ENCODE measurements around the gene FZD7. TPM values are rescaled to one million over a fixed set of nuclear protein-coding genes. Genes with fewer than 3 reads are reported as not detected.

Gene FZD7
- total RNA-seq, 1 donor from 2014 or later, result 1.1 TPM

DNA sequence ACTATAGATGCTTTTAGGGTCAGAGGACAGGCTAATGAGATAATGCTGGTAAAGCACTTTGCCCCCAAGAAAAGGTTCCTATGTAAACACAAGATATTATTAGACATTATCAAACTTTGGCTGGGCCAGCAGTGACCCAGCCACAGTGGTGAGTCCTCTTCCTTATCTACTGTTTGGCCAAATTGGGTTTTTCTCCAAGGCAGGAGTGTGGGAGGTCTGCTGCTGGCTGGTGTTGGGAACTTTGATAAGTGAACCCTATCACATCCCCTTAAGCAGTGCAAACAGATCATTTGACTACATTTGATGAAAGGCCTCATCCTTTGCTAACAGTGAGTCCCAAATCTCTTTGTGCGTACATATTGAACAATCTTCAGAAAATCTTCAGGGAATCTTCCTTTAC, 16.2 kb downstream of the FZD7 start:
- Mint-ChIP-seq H3K4me3 (ENCODE audit: low read depth) (no peak overlapping the region), H3K36me3 (ENCODE audit: low read depth) (no peaks in the 10 kb centered on the region), H3K27me3 (ENCODE audit: low read depth) (peaks cover 32% of the 10 kb centered on the region), H3K4me1 (ENCODE audit: low read depth) (no peaks in the 10 kb centered on the region), H3K9me3 (no peaks in the 10 kb centered on the region), H3K27ac (no peak overlapping the region)
- intact Hi-C loops (cut with micrococcal nuclease), result no loop called here
- no peak for DNase-seq (ENCODE audit: low spot score)

DNA sequence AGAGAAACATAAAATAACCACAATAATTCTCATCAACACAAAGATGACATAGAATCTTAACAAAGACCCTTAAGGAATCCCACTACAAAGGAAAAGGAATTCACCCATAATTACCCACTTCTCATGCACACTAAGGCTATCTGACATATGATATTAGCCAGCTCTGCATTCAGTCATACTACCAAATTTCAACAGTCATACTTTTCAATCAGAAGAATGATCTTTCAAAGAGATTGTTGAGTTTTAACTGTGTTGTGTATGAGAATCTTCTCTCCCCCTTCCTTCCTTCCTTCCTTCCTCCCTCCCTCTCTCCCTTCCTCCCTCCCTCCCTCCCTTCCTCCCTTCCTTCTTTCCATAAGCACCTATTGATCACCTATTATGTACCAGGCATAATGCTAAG, 17.0 kb downstream of the FZD7 start:
- H3K27me3 Mint-ChIP-seq (ENCODE audit: low read depth), result peaks cover 30% of the 10 kb centered on the region

DNA sequence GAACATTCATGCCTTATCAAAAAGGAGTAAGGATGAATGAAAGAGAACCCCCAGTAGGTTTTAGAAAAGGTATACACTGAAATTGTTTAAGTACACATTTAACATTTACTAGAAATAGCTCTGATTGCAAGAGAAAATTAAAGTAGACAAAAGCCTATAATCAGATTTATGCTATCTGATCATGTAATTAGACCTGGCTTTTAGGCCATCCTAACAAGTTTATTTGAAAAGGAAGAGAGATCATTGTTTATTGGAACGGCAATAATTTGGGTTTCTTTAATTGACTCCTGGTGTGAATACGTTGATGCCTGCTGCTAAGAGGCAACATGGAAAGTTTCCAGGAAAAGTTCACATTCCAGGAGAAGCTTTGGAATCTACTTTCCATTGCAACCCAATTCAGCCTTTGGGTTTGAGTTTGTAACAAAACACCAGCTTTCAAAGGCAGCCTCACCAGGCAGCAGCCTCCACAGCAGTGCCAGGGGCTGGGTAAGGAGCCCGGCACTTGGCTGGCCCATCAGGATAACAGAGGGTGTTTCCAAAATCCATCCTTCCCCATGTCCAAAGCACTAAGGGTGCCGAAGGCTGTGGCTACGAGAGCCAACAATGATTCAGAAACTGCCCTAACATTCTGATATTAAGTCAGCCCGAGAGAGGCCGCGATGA, 18.0 kb downstream of the FZD7 start:
- Mint-ChIP-seq H3K27ac (no peak overlapping the region), H3K4me3 (ENCODE audit: low read depth) (no peak overlapping the region), H3K36me3 (ENCODE audit: low read depth) (no peaks in the 10 kb centered on the region), H3K27me3 (ENCODE audit: low read depth) (peaks cover 27% of the 10 kb centered on the region), H3K9me3 (no peaks in the 10 kb centered on the region), H3K4me1 (ENCODE audit: low read depth) (no peaks in the 10 kb centered on the region)
- no peak for DNase-seq (ENCODE audit: low spot score)
- intact Hi-C loops (cut with micrococcal nuclease), result no loop called here

More for the DNA sequence above, 17.0 kb downstream of the FZD7 start:
- no peak for DNase-seq (ENCODE audit: low spot score)
- no peaks in the 10 kb centered on the region for H3K9me3 Mint-ChIP-seq
- H3K4me3 Mint-ChIP-seq (ENCODE audit: low read depth), result no peak overlapping the region
- H3K36me3 Mint-ChIP-seq (ENCODE audit: low read depth), result no peaks in the 10 kb centered on the region
- no peaks in the 10 kb centered on the region for H3K4me1 Mint-ChIP-seq (ENCODE audit: low read depth)
- intact Hi-C loops (cut with micrococcal nuclease), result no loop called here
- H3K27ac Mint-ChIP-seq, result no peak overlapping the region

DNA sequence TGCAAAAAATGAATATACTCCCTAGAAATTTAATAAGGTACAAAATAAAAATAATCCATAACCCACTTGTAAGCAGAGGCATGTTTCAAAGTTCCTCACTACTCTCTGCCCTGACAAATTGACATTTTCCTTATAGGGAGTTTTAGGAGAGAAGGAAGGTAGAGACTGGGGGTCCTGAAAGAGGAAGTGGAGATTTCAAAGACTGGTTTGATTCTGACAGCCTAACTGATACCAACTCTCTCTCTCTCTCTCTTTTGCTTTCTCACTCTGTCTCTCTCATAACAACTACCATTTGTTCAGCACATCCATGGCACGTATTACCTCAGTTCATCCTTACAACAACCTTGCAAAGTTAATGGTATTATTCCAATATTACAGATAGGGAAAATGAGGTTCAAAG, 18.6 kb downstream of the FZD7 start:
- Mint-ChIP-seq H3K9me3 (no peaks in the 10 kb centered on the region), H3K27ac (no peak overlapping the region), H3K27me3 (ENCODE audit: low read depth) (peaks cover 27% of the 10 kb centered on the region), H3K36me3 (ENCODE audit: low read depth) (no peaks in the 10 kb centered on the region), H3K4me3 (ENCODE audit: low read depth) (no peak overlapping the region), H3K4me1 (ENCODE audit: low read depth) (no peaks in the 10 kb centered on the region)
- intact Hi-C loops (cut with micrococcal nuclease), result no loop called here
- DNase-seq (ENCODE audit: low spot score), result no peak

DNA sequence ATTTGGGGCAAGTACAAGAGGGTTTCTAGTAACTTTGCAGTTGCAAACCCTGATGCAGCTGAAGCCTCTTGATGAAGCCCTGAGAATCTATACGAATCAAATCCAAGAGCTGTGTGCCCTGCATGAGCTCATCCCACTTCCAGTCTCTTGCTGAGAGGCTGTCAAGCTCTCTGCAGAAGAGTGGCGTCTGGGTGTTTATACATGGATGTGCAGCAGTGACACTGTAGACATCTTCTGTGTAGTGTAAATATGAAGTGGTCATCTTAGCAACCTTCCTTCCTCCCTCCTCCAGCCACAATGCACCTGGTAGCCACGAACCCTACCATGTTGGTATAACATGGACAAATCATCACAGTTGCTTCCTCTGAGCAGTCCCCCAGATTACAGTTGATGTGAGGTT, 21.0 kb downstream of the FZD7 start:
- H3K27me3 Mint-ChIP-seq (ENCODE audit: low read depth), result peaks cover 25% of the 10 kb centered on the region
- no peak overlapping the region for H3K27ac Mint-ChIP-seq
- intact Hi-C loops (cut with micrococcal nuclease), result no loop called here
- no peaks in the 10 kb centered on the region for H3K4me1 Mint-ChIP-seq (ENCODE audit: low read depth)
- no peak overlapping the region for H3K4me3 Mint-ChIP-seq (ENCODE audit: low read depth)
- no peak for DNase-seq (ENCODE audit: low spot score)
- no peaks in the 10 kb centered on the region for H3K9me3 Mint-ChIP-seq
- H3K36me3 Mint-ChIP-seq (ENCODE audit: low read depth), result no peaks in the 10 kb centered on the region

DNA sequence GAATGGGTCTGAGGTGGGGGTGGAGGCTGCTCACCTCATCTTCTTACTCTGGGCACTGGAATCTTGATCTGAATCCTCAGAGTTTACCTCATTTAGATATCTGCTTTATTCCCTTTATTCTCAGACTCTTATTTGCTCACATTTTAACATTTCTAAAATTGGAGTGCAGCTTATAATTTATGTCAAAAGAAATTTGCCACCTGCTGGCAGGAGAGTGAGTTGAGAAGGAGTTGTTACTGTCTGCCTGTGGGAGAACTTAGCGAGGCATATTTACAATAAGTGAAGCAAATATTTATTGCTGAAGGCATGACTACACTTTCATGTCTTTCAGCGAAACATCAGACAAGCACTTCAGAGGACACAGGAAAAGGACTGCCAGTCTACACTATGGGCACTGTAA, 23.0 kb downstream of the FZD7 start:
- H3K27ac Mint-ChIP-seq, result no peak overlapping the region
- no peaks in the 10 kb centered on the region for H3K4me1 Mint-ChIP-seq (ENCODE audit: low read depth)
- no peak overlapping the region for H3K4me3 Mint-ChIP-seq (ENCODE audit: low read depth)
- DNase-seq (ENCODE audit: low spot score), result no peak
- intact Hi-C loops (cut with micrococcal nuclease), result no loop called here
- H3K36me3 Mint-ChIP-seq (ENCODE audit: low read depth), result no peaks in the 10 kb centered on the region
- H3K9me3 Mint-ChIP-seq, result no peaks in the 10 kb centered on the region
- peaks cover 21% of the 10 kb centered on the region for H3K27me3 Mint-ChIP-seq (ENCODE audit: low read depth)

DNA sequence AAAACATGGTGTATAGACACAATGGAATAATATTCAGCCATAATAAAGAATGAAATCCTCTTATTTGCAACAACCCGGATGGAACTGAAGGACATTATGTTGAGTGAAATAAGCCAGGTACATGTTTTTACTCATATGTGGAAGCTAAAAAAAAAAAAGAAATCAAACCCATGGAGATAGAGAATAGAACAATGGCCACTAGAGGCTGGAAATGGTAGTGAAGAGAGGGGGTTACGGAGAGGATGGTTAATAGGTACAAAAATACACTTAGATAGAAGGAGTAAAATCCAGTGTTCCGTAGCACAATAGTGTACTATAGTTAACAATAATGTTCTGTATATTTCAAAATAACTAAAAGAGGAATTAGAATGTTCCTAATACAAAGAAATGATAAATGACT, 26.6 kb downstream of the FZD7 start:
- no peaks in the 10 kb centered on the region for H3K36me3 Mint-ChIP-seq (ENCODE audit: low read depth)
- H3K9me3 Mint-ChIP-seq, result no peaks in the 10 kb centered on the region
- H3K4me3 Mint-ChIP-seq (ENCODE audit: low read depth), result no peak overlapping the region
- no peak overlapping the region for H3K27ac Mint-ChIP-seq
- intact Hi-C loops (cut with micrococcal nuclease), result no loop called here
- peaks cover 17% of the 10 kb centered on the region for H3K27me3 Mint-ChIP-seq (ENCODE audit: low read depth)
- DNase-seq (ENCODE audit: low spot score), result no peak
- no peaks in the 10 kb centered on the region for H3K4me1 Mint-ChIP-seq (ENCODE audit: low read depth)

DNA sequence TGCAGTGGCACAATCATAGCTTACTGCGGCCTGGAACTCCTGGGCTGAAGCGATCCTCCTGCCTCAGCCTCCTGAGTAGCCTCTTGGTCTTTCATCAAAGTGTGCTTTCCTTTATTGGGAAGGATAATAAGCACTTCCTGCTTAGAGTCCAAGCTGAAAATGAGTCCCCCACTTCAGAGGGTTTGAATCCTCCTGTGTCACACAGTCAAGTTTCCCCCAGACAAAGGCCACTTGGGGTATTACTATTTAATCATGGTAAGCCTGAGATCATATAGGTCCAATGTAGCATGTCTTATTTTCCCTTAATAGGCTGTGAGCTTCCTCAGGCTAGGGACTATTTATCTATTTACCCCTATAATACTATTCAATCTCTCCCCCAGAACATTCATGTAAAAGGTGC, 28.0 kb downstream of the FZD7 start:
- no peaks in the 10 kb centered on the region for H3K9me3 Mint-ChIP-seq
- intact Hi-C loops (cut with micrococcal nuclease), result no loop called here
- H3K4me1 Mint-ChIP-seq (ENCODE audit: low read depth), result no peaks in the 10 kb centered on the region
- no peak overlapping the region for H3K4me3 Mint-ChIP-seq (ENCODE audit: low read depth)
- peaks cover 10% of the 10 kb centered on the region for H3K27me3 Mint-ChIP-seq (ENCODE audit: low read depth)
- no peak for DNase-seq (ENCODE audit: low spot score)
- H3K36me3 Mint-ChIP-seq (ENCODE audit: low read depth), result no peaks in the 10 kb centered on the region
- H3K27ac Mint-ChIP-seq, result no peak overlapping the region

DNA sequence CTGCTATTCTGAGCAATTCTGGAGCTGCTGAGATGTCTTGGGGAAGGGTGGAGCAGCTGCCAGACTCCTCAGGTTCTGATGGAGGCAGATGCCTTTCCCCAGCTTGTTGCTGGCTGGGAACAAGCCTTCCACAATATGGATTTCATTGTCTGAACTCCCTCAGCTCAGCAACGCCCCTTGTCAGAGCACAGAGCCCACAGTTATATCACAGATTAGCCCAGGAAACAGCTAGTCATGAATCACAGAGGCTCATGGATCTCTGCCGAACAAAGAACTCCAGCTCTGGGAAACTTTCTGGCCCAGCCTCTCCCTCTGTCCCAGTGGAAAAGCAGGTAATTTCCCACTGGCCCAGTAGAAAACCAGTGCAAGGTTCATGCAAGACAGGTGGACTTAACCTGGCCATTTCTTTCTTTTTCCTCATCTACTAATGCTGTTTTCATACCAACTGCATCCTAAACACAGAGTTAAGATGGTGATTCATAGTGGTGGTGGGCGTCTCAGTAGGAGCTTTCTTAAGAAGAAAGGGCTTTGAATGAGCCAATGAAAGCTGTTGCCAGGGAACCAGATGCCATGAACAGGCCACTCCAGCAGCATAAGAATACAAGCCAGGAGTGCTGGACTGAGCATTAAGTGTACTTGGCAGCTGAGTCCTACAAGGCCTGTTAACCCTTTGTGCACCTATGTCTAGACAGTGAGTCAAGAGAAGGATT, 30.7 kb downstream of the FZD7 start:
- H3K36me3 Mint-ChIP-seq (ENCODE audit: low read depth), result no peaks in the 10 kb centered on the region
- no peaks in the 10 kb centered on the region for H3K4me1 Mint-ChIP-seq (ENCODE audit: low read depth)
- intact Hi-C loops (cut with micrococcal nuclease), result no loop called here
- H3K27me3 Mint-ChIP-seq (ENCODE audit: low read depth), result peaks cover 9% of the 10 kb centered on the region
- H3K27ac Mint-ChIP-seq, result no peak overlapping the region
- H3K9me3 Mint-ChIP-seq, result no peaks in the 10 kb centered on the region
- no peak overlapping the region for H3K4me3 Mint-ChIP-seq (ENCODE audit: low read depth)
- DNase-seq (ENCODE audit: low spot score), result no peak

DNA sequence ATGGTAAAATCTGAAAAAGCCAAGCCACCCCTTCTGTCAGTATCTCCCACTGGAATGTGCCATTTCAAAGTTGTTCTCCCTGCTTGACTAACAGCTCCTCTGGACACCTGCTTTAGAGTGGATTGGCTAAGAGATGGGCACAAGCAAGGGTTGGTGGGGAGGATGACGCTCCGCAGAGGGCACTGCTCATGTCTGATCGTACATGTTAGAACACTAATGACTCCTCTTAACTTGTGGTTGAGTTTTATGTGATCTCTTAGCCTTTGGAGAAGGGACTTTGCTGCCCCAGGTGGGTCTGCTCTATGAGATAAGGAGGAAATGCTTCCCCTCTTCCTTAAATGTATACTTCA, 31.2 kb downstream of the FZD7 start:
- DNase-seq (ENCODE audit: low spot score), result no peak
- Mint-ChIP-seq H3K4me1 (ENCODE audit: low read depth) (no peaks in the 10 kb centered on the region), H3K4me3 (ENCODE audit: low read depth) (no peak overlapping the region), H3K27ac (no peak overlapping the region), H3K36me3 (ENCODE audit: low read depth) (no peaks in the 10 kb centered on the region), H3K27me3 (ENCODE audit: low read depth) (peaks cover 6% of the 10 kb centered on the region), H3K9me3 (no peaks in the 10 kb centered on the region)
- intact Hi-C loops (cut with micrococcal nuclease), result no loop called here

DNA sequence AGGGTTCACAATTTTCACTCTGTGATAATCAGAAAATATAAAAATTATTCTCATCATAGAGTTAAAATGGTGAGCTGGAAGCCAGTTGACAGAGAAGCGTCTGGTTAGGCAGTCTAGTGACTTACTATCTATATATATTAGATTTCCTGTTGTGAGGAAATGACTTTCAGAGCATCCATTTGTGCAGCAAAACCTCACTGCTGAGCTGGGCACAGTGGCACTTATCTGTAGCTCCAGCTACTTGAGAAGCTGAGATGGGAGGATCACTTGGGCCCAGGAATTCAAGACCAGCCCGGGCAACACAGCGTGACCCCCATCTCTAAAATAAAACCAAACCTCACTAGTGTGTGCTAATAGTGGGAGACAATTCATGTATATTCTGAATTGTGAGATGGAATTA, 32.2 kb downstream of the FZD7 start:
- intact Hi-C loops (cut with micrococcal nuclease), result no loop called here
- no peaks in the 10 kb centered on the region for H3K4me1 Mint-ChIP-seq (ENCODE audit: low read depth)
- no peak overlapping the region for H3K27ac Mint-ChIP-seq
- no peaks in the 10 kb centered on the region for H3K9me3 Mint-ChIP-seq
- DNase-seq (ENCODE audit: low spot score), result no peak
- no peaks in the 10 kb centered on the region for H3K36me3 Mint-ChIP-seq (ENCODE audit: low read depth)
- peaks cover 2% of the 10 kb centered on the region for H3K27me3 Mint-ChIP-seq (ENCODE audit: low read depth)
- H3K4me3 Mint-ChIP-seq (ENCODE audit: low read depth), result no peak overlapping the region

DNA sequence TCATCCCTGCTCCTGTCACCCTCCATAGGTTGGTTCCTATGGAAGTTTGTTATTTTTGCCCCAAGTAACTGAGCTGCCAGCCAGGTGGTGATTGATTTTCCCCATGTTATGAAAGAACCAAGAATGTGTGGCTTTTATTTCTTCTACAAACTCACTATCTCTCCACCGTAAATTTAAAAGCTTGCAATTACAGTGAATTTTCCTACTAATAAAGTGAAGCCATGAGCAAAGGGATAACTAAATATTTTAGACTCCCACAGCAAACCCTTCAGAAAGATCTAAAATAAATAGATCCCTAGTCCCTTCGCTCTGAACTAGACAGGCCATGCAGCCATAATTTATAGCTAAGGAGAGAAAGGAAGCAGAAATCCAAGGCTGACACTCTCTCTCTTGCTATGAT, 33.2 kb downstream of the FZD7 start:
- H3K36me3 Mint-ChIP-seq (ENCODE audit: low read depth), result no peaks in the 10 kb centered on the region
- no peak overlapping the region for H3K27ac Mint-ChIP-seq
- peaks cover 2% of the 10 kb centered on the region for H3K27me3 Mint-ChIP-seq (ENCODE audit: low read depth)
- H3K9me3 Mint-ChIP-seq, result no peaks in the 10 kb centered on the region
- H3K4me3 Mint-ChIP-seq (ENCODE audit: low read depth), result no peak overlapping the region
- DNase-seq (ENCODE audit: low spot score), result no peak
- intact Hi-C loops (cut with micrococcal nuclease), result no loop called here
- peaks cover 3% of the 10 kb centered on the region for H3K4me1 Mint-ChIP-seq (ENCODE audit: low read depth)

DNA sequence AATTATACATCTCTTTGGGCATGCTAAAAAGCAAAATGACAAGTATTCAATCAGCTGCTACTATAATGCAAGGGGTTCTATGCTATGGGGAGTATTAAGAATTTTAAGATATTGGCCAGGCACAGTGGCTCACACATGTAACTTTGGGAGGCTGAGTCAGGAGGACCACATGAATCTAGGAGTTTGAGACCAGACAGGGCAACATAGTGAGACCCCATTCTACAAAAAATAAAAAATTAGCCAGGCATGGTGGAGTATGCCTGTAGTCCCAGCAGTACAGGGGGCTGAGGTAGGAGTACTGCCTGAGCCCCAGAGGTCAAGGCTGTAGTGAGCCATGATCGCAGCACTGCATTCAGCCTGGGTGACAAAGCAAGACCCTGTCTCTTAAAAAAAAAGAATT, 33.9 kb downstream of the FZD7 start:
- Mint-ChIP-seq H3K36me3 (ENCODE audit: low read depth) (no peaks in the 10 kb centered on the region), H3K27me3 (ENCODE audit: low read depth) (no peaks in the 10 kb centered on the region), H3K9me3 (no peaks in the 10 kb centered on the region), H3K4me1 (ENCODE audit: low read depth) (peaks cover 3% of the 10 kb centered on the region), H3K27ac (no peak overlapping the region), H3K4me3 (ENCODE audit: low read depth) (no peak overlapping the region)
- intact Hi-C loops (cut with micrococcal nuclease), result no loop called here
- no peak for DNase-seq (ENCODE audit: low spot score)
